Measurements from ENCODE around the gene PDE4D.

DNA sequence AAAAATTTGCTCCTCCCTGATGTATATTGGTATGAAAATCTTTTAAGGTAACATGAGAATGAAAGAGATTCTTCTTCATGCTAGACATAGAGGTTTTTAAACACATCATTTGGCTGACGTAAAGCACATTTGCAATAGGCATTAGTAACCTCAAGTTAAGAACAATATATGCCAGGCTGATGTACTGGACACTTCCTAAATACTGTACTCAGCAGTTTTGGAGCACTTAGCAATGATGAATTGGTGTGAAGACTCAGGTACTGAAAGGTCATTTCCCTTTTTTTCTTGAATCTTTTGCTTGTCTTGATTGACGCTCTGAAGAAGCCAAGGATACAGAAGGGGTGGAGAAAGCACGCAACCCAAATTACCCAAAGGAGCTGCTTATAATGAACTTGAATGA lies 322.5 kb downstream of the PDE4D start:
- no peak for TF ChIP-seq ZNF565 (CRISPR knock-in tag; conservative IDR thresholded peaks at IDR 0.05; ENCODE audit: low read depth)
- TF ChIP-seq SNAI2 (CRISPR knock-in tag; IDR thresholded peaks at IDR 0.05), result no peak
- TF ChIP-seq, protein P1, sequence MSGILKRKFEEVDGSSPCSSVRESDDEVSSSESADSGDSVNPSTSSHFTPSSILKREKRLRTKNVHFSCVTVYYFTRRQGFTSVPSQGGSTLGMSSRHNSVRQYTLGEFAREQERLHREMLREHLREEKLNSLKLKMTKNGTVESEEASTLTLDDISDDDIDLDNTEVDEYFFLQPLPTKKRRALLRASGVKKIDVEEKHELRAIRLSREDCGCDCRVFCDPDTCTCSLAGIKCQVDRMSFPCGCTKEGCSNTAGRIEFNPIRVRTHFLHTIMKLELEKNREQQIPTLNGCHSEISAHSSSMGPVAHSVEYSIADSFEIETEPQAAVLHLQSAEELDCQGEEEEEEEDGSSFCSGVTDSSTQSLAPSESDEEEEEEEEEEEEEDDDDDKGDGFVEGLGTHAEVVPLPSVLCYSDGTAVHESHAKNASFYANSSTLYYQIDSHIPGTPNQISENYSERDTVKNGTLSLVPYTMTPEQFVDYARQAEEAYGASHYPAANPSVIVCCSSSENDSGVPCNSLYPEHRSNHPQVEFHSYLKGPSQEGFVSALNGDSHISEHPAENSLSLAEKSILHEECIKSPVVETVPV (CRISPR knock-in tag; IDR thresholded peaks at IDR 0.05), result no peak
- no peak for TF ChIP-seq ZFP3 (CRISPR knock-in tag; IDR thresholded peaks at IDR 0.05)
- TF ChIP-seq CSDC2 (CRISPR knock-in tag; IDR thresholded peaks at IDR 0.05), result no peak
- TF ChIP-seq PPARA (CRISPR knock-in tag; IDR thresholded peaks at IDR 0.05; ENCODE audit: borderline replicate concordance), result no peak
- no peak for TF ChIP-seq ARNTL (CRISPR knock-in tag; IDR thresholded peaks at IDR 0.05; ENCODE audit: borderline replicate concordance, low read depth)
- TF ChIP-seq, protein P2, sequence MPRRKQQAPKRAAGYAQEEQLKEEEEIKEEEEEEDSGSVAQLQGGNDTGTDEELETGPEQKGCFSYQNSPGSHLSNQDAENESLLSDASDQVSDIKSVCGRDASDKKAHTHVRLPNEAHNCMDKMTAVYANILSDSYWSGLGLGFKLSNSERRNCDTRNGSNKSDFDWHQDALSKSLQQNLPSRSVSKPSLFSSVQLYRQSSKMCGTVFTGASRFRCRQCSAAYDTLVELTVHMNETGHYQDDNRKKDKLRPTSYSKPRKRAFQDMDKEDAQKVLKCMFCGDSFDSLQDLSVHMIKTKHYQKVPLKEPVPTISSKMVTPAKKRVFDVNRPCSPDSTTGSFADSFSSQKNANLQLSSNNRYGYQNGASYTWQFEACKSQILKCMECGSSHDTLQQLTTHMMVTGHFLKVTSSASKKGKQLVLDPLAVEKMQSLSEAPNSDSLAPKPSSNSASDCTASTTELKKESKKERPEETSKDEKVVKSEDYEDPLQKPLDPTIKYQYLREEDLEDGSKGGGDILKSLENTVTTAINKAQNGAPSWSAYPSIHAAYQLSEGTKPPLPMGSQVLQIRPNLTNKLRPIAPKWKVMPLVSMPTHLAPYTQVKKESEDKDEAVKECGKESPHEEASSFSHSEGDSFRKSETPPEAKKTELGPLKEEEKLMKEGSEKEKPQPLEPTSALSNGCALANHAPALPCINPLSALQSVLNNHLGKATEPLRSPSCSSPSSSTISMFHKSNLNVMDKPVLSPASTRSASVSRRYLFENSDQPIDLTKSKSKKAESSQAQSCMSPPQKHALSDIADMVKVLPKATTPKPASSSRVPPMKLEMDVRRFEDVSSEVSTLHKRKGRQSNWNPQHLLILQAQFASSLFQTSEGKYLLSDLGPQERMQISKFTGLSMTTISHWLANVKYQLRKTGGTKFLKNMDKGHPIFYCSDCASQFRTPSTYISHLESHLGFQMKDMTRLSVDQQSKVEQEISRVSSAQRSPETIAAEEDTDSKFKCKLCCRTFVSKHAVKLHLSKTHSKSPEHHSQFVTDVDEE (CRISPR knock-in tag; IDR thresholded peaks at IDR 0.05), result no peak
- TF ChIP-seq, protein P3, sequence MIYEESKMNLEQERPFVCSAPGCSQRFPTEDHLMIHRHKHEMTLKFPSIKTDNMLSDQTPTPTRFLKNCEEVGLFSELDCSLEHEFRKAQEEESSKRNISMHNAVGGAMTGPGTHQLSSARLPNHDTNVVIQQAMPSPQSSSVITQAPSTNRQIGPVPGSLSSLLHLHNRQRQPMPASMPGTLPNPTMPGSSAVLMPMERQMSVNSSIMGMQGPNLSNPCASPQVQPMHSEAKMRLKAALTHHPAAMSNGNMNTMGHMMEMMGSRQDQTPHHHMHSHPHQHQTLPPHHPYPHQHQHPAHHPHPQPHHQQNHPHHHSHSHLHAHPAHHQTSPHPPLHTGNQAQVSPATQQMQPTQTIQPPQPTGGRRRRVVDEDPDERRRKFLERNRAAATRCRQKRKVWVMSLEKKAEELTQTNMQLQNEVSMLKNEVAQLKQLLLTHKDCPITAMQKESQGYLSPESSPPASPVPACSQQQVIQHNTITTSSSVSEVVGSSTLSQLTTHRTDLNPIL (CRISPR knock-in tag; IDR thresholded peaks at IDR 0.05; ENCODE audit: low read depth), result no peak

Measured in SK-N-SH treated with all-trans-retinoic acid at 6 μM for 48 hours (cell line).